ENCODE measurements around the gene DEPDC5. TPM values are rescaled to one million over a fixed set of nuclear protein-coding genes. Genes with fewer than 3 reads are reported as not detected.
"Not testable (repeated sequence)": the region's sequence is repeated elsewhere in the genome, so short reads cannot be mapped to it uniquely, and the experiment has no call there.

The DEPDC5 gene
- total RNA-seq (2014; rRNA removed; shearing (Covaris generic)): 31.7 and 43.0 TPM in 2 replicates
- 70.4 and 77.1 TPM in 2 replicates for total RNA-seq (2022)
- Bru-seq, nascent RNA: percentile 76 among the genes with signal in this experiment
- percentile 84 among the genes with signal in this experiment for BruChase-seq, experiment 1, labeled RNA remaining after a 6-hour chase
- percentile 86 among the genes with signal in this experiment for BruChase-seq, experiment 2, labeled RNA remaining after a 2-hour chase
- long read RNA-seq, full-length matches to known transcripts: 8 of 58 reads
- long read RNA-seq, partial matches to known transcripts: 26 of 58 reads
- long read RNA-seq, other reads (novel, unspliced or antisense): 24 of 58 reads

DNA sequence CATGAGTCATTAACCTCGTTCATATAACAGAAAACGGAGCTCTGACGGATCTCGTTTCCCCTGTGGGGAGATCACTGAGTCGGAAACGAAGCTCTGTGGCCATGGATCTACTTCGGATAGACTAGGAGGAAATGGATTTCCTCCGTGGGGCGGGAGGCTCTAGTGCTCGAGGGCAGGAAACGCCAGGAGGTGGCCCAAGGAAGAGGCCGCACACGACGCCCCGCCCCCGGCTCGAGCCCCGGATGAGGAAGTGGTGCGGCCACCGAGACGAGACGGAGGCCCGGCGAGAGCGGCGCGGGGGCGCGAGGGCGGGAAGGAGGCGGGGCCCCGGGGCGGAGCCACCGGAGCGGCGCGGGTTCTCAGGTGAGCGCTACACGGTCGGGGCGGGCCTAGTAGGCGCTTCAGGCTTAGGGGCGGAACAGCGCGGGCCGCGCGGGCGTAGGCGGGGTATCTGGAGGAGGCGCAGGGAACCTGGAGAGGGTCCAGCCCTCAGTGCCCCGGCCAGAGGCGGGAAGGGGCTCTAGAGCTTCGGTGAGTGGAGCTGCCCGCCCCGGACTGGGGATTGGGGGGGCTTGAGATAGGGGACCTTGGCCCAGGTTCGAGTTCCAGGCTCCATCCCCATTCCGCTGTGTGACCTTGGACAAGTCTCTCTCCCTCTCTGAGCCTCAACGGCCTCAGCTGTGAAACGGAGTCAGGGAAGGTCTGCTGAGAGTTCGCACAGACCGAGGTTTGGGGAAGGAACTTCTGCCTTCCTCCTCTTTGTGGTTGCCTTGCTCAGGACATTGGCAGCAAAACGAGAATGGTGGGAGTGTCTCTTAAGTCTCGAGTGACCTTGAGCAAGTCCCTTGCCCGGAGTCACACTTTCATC is at the start of gene DEPDC5:
Gene DEPDC5 (plus strand): TSS at position 386 of the 868 bp plus-strand sequence. CDS start 903 bp downstream, outside the sequence.
- Histone ChIP-seq H3K79me2 (ENCODE audit: insufficient read depth, low read depth, low read length) (peaks cover 31% of the 10 kb centered on the region), H3K27ac (ENCODE audit: low read depth, low read length, poor library complexity, severe bottlenecking) (peak within 1 kb of the TSS; percentile 77), H3K36me3 (ENCODE audit: insufficient read depth, low read length) (peaks cover 19% of the 10 kb centered on the region), H2AFZ (ENCODE audit: low read length) (peak within 1 kb of the TSS; percentile 69; the same call in 1 of the 2 replicates), H3K4me2 (ENCODE audit: low read length) (peak within 1 kb of the TSS; percentile 99), H3K9me2 (ENCODE audit: insufficient read depth, low read length) (no peaks in the 10 kb centered on the region), H4K20me1 (ENCODE audit: insufficient read depth, low read length) (no peaks in the 10 kb centered on the region), H3K4me1 (ENCODE audit: insufficient read depth, low read length, poor library complexity, severe bottlenecking) (peaks cover 40% of the 10 kb centered on the region), H3K4me3 (ENCODE audit: low read depth, low read length, poor library complexity, severe bottlenecking) (peak within 1 kb of the TSS; percentile 85), H3K9me3 (ENCODE audit: low read length) (no peaks in the 10 kb centered on the region)
- no TSS peak for BruUV-seq (replicated peaks)
- intact Hi-C loops (cut with micrococcal nuclease; ENCODE audit: unreplicated experiment): loop anchor here (2.0 to 5.0 kb wide), 5 partner anchors 38 to 723 kb away; partner anchors contain the start of gene YWHAH
- POLR2A ChIA-PET: interaction anchor here (0.5 to 1.3 kb wide), 7 partner anchors 8 to 1316 kb away, joined by 3 to 4 read pairs (median 3); partner anchors contain the start of gene PISD
- TF ChIP-seq, protein P1, sequence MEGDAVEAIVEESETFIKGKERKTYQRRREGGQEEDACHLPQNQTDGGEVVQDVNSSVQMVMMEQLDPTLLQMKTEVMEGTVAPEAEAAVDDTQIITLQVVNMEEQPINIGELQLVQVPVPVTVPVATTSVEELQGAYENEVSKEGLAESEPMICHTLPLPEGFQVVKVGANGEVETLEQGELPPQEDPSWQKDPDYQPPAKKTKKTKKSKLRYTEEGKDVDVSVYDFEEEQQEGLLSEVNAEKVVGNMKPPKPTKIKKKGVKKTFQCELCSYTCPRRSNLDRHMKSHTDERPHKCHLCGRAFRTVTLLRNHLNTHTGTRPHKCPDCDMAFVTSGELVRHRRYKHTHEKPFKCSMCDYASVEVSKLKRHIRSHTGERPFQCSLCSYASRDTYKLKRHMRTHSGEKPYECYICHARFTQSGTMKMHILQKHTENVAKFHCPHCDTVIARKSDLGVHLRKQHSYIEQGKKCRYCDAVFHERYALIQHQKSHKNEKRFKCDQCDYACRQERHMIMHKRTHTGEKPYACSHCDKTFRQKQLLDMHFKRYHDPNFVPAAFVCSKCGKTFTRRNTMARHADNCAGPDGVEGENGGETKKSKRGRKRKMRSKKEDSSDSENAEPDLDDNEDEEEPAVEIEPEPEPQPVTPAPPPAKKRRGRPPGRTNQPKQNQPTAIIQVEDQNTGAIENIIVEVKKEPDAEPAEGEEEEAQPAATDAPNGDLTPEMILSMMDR (conservative IDR thresholded peaks at IDR 0.05; ENCODE audit: low read length): no peak
- no peak for TF ChIP-seq EZH2phosphoT487 (IDR thresholded peaks at IDR 0.05; ENCODE audit: borderline replicate concordance, low read depth, low read length)
- CTCF ChIA-PET (ENCODE audit: unreplicated experiment): interaction anchor here (0.7 kb wide), 1 partner anchor 199 kb away, joined by 3 read pairs; no protein-coding TSS in a partner anchor
- DNase-seq (ENCODE audit: low spot score): peak; percentile 95

DNA sequence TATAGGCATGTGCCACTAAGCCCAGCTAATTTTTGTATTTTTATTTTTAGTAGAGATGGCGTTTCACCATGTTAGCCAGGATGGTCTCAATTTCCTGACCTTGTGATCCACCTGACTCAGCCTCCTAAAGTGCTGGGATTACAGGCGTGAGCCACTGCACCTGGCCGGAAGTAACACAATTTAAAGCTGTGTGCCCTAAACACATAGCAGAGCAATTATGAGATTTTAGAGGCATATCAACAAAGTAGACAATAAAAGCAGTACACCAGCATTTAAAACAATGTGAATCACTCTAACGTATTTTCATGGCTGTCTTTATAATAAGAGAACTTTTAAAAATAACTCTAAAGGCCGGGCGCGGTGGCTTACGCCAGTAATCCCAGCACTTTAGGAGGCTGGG is 46.3 kb upstream of the DEPDC5 start:
- no peak overlapping the region for H3K27ac ChIP-seq (ENCODE audit: low read depth, low read length, poor library complexity, severe bottlenecking)
- H2AFZ ChIP-seq (ENCODE audit: low read length): no peak overlapping the region
- peaks cover 13% of the 10 kb centered on the region for H3K4me1 ChIP-seq (ENCODE audit: insufficient read depth, low read length, poor library complexity, severe bottlenecking)
- no peaks in the 10 kb centered on the region for H3K79me2 ChIP-seq (ENCODE audit: insufficient read depth, low read depth, low read length)
- CTCF ChIA-PET (ENCODE audit: unreplicated experiment): no interaction called here
- TF ChIP-seq EZH2phosphoT487 (IDR thresholded peaks at IDR 0.05; ENCODE audit: borderline replicate concordance, low read depth, low read length): no peak
- TF ChIP-seq, protein P1 (conservative IDR thresholded peaks at IDR 0.05; ENCODE audit: low read length): no peak
- intact Hi-C loops (cut with micrococcal nuclease; ENCODE audit: unreplicated experiment): no loop called here
- peaks cover 60% of the 10 kb centered on the region for H3K36me3 ChIP-seq (ENCODE audit: insufficient read depth, low read length)
- H3K4me3 ChIP-seq (ENCODE audit: low read depth, low read length, poor library complexity, severe bottlenecking): no peak overlapping the region
- POLR2A ChIA-PET: interaction anchor here (0.7 kb wide), 1 partner anchor 13 kb away, joined by 3 read pairs; no protein-coding TSS in a partner anchor
- H3K9me2 ChIP-seq (ENCODE audit: insufficient read depth, low read length): no peaks in the 10 kb centered on the region
- BruUV-seq (replicated peaks): no TSS peak
- no peak overlapping the region for H3K4me2 ChIP-seq (ENCODE audit: low read length)
- H3K9me3 ChIP-seq (ENCODE audit: low read length): no peaks in the 10 kb centered on the region
- no peaks in the 10 kb centered on the region for H4K20me1 ChIP-seq (ENCODE audit: insufficient read depth, low read length)
- peak; percentile 8 for DNase-seq (ENCODE audit: low spot score)

DNA sequence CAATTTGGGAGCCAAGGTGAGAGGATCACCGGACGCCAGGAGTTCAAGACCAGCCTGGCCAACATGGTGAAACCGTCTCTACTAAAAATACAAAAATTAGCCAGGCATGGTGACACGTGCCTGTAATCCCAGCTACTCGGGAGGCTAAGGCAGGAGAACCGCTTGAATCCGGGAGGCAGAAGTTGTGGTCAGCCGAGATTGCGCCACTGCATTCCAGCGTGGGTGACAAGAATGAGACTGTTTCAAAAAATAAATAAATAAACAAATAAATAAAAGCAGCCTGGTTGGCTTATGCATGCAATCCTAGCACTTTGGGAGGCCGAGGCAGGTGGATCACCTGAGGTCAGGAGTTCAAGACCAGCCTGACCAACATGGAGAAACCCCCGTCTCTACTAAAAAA is 42.6 kb upstream of the DEPDC5 start:
- H4K20me1 ChIP-seq (ENCODE audit: insufficient read depth, low read length); intact Hi-C loops (cut with micrococcal nuclease; ENCODE audit: unreplicated experiment); H3K4me3 ChIP-seq (ENCODE audit: low read depth, low read length, poor library complexity, severe bottlenecking); H3K4me2 ChIP-seq (ENCODE audit: low read length); H2AFZ ChIP-seq (ENCODE audit: low read length); BruUV-seq (replicated peaks); POLR2A ChIA-PET; H3K9me3 ChIP-seq (ENCODE audit: low read length); CTCF ChIA-PET (ENCODE audit: unreplicated experiment); DNase-seq (ENCODE audit: low spot score); H3K27ac ChIP-seq (ENCODE audit: low read depth, low read length, poor library complexity, severe bottlenecking); H3K79me2 ChIP-seq (ENCODE audit: insufficient read depth, low read depth, low read length); H3K9me2 ChIP-seq (ENCODE audit: insufficient read depth, low read length): not testable (repeated sequence)
- Histone ChIP-seq H3K4me1 (ENCODE audit: insufficient read depth, low read length, poor library complexity, severe bottlenecking) (peaks cover 13% of the 10 kb centered on the region), H3K36me3 (ENCODE audit: insufficient read depth, low read length) (peaks cover 72% of the 10 kb centered on the region)
